T-helper 22 cell (primary cell): Measurements from ENCODE around the gene MSL2.
"Not testable (repeated sequence)": the region's sequence is repeated elsewhere in the genome, so short reads cannot be mapped to it uniquely, and the experiment has no call there.

Experiments
- DNase-seq: peaks from one replicate; pipeline ENCODE4 v3.0.0-alpha.2; 2020; ENCODE audit warnings: low read depth

Gene MSL2

DNA sequence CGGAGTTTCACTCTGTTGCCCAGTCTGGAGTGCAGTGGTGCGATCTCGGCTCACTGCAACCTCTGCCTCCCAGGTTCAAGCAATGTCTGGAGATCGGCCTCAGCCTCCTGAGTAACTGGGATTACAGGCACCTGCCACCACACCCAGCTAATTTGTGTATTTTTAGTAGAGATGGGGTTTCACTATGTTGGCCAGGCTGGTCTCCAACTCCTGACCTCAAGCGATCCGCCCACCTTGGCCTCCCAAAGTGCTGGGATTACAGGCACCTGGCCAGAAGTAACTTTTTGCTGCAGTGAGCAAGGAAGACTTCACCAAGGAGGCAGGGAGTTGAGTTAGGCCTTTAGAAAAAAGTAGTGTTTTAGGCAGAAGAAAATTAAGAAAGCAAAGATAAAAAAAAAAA is 3.9 kb downstream of the MSL2 start:
- not testable (repeated sequence) for DNase-seq

GRCh38 chr3:136189859-136190617 is 6.1 kb downstream of the MSL2 start:
- no peak for DNase-seq

GRCh38 chr3:136189043-136189442 is 7.1 kb downstream of the MSL2 start:
- DNase-seq = no peak

DNA sequence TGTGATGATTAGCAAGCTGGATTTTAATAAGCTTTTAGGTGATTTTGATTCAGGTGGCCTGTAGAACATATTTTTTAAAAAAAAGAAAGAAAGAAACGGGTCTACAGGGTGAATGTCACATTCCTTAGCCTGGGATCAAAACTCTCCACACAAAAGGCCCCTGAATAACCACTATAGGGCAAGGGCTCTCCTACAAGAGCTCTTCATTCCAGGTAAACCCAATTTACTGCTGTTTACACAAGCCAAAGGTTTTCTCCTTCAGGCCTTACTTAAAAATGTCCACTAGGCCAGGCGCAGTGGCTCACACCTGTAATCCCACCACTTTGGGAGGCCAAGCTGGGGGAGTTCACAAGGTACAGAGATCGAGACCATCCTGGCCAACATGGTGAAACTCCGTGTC is 8.3 kb downstream of the MSL2 start:
- no peak for DNase-seq

GRCh38 chr3:136186846-136187245 is 9.3 kb downstream of the MSL2 start:
- DNase-seq = no peak

- no peak for DNase-seq
Observed at GRCh38 chr3:136186344-136186743, 9.8 kb downstream of the MSL2 start.

GRCh38 chr3:136184703-136185102 is 11.4 kb downstream of the MSL2 start:
- no peak for DNase-seq

GRCh38 chr3:136181741-136182140 is 14.4 kb downstream of the MSL2 start:
- DNase-seq = no peak

GRCh38 chr3:136177876-136178275 is 18.3 kb downstream of the MSL2 start:
- no peak for DNase-seq

DNA sequence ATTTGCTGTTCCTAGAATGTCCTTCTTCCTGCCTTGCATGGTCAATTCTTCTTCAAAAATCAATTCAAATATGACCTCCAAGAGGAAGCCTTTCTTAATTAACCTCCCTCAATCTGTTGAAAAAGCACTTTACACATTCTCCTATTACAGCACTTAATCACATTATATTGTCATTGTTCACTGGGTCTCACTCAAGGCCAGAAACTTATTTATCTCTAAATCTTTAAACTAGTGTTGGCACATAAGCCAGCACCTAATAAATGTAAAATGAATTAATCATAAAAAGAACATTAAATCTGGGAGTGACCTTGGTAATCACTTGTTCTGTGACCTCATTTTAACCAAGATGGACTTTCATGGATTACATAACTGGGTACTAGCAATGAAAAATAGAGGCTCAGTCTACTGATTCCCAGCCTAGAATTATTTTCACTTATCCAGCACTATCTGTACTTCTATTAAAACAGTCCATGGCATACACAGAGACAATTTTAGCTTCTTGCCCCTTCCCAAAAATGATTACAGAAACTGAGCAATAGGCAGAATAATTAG is 22.1 kb downstream of the MSL2 start:
- DNase-seq = no peak

- DNase-seq = no peak
Observed at GRCh38 chr3:136171097-136171542, 25.0 kb downstream of the MSL2 start.

- not testable (repeated sequence) for DNase-seq
Observed at GRCh38 chr3:136168236-136168635, 27.9 kb downstream of the MSL2 start.

GRCh38 chr3:136166507-136166906 is 29.6 kb downstream of the MSL2 start:
- DNase-seq = no peak

DNA sequence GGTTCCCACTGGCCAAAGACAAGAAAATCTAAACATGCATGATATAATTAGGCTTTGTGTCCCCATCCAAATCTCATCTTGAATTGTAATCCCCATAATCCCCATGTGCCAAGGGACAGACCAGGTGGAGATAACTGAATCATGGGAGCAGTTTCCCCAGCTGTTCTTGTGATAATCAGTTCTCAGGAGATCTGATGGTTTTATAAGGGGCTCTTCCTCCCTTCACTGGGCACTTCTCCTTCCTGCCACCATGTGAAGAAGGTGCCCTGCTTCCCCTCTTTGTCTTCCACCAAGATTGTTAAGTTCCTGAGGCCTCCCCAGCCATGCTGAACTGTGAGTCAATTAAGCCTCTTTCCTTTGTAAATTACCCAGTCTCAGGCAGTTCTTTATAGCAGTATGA is 32.5 kb downstream of the MSL2 start:
- DNase-seq = not testable (repeated sequence)

DNA sequence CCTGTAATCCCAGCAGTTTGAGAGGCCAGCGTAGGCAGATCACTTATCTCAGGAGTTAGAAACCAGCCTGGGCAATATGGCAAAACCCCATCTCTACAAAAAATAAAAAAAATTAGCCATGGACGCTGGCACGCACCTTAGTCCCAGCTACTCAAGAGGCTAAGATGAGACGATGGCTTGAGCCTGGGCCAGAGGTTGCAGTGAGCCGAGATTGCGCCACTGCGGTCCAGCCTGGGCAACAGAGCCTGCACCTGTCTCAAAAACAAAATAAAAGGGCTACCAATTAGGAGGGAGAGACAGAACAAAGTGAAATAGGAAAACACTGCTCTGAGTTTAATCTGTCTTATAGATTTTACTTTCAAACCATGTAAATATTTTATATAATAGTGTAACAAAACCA is 33.8 kb downstream of the MSL2 start:
- no peak for DNase-seq

DNA sequence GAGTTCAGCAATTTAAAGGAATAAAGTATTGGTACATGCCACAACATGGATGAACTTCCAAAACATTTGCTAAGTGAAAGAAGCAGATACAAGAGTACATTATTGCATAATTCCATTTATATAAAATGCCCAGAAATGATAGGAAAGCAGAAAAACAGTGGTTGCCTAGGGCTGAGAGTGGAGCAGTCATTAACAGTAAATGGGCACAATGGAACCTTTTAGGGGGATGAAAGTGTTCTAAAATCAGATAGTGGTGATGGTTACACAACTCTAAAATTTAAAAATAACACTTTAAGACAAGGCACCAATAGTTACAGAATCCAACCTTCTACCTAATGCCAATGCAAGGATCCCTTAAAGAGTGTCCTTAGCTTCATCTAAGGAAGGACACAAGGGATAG is 34.6 kb downstream of the MSL2 start:
- DNase-seq = no peak

- no peak for DNase-seq
Observed at GRCh38 chr3:136152963-136153362, 43.2 kb downstream of the MSL2 start.

DNA sequence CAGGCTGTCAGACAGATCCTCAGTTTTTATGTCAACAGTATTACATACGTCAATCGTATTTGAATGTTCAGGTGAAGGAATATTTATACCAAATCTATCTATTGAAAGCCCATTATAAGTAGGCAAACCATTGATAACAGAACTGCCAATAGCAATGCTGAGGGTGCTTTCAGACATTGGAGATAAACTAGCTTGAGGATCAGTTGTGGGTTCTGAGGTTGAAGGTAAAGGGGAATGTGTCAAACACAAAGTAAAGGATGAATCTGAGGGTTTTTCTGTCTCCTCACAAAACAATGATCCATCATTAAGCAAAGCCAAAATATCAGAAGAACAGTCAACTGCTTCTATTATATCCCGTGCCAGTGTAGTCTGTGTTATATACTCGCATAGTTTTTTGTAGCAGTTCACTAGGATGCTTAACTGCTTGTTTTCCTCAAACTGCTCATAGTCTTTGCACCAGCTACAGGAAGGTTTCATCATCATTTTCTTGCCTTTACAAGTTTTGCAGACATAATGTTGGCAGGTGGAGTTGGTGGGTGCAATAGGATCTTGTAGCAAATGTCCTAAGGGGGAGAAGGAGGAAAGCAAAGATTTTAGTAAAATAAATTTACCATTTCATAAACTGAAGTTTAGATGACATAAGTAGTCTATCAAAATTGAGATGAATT is 43.8 kb downstream of the MSL2 start:
- no peak for DNase-seq

DNA sequence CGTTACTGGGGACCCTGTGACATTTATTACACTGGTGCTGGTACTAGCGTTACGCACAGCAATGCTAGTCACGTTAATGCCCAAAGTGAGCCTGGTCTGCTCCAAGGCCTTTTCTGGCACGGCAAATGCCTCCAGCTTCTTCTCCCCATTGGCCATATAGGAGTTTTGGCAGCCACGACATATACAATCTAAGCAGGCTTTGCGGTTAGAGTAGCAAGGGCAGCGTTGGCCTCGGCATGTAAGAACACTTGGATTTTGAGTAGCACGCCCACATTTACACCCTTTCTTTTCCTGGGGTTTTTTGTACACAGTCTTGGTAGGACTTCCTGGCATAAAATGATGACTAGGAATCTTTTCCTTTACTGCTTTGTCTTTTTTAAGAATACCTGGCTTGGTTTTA is 44.9 kb downstream of the MSL2 start:
- no peak for DNase-seq

- DNase-seq = no peak
Observed at GRCh38 chr3:136149667-136150066, 46.5 kb downstream of the MSL2 start.

- DNase-seq = no peak
Observed at GRCh38 chr3:136146981-136147729, 49.0 kb downstream of the MSL2 start.

DNA sequence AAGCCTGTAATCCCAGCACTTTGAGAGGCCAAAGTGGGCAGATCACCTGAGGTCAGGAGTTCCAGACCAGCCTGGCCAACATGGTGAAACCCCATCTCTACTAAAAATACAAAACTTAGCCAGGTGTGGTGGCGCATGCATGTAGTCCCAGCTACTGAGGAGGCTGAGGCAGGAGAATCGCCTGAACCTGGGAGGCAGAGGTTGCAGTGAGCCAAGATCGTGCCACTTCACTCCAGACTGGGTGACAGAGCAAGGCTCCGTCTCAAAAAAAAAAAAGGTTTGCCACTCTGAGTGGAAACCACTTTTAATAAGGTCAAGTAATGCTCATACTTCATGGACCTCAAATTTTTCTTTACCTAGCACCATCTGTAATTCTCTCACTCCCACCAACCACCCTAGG is 51.7 kb downstream of the MSL2 start:
- not testable (repeated sequence) for DNase-seq

DNA sequence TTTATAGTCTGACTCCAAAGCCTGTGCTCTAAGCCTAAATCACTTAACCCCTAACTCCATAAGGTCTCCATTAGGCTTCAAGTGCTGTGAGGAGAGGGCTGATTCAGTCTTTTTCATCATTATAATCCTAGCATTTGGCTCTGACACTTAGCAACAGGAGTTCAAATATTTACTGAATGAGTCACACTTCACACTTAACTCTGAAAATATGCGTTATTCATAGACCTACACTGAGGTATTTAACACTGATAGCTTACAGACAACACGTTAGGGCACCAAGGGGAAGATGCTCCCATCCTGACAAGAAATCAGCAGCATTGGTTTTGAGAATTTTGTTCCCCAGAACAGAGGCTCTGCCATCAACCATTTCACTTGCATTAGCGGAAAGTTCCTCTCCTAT is 53.5 kb downstream of the MSL2 start:
- DNase-seq = no peak
